ENCODE data around the gene AHCYL1. TPM values are rescaled to one million over a fixed set of nuclear protein-coding genes. Genes with fewer than 3 reads are reported as not detected.

AHCYL1 gene
- total and polyA plus RNA-seq, 8 donors, result 29.8 to 85.5 (median 50.1) TPM

- Histone ChIP-seq H3K27me3 (no peaks in the 10 kb centered on the region), H3K9me3 (no peaks in the 10 kb centered on the region), H3K27ac (no peak overlapping the region), H3K36me3 (peaks cover 0 to 68% (median 26%) of the 10 kb centered on the region in 3 donors), H3K4me1 (no peaks in the 10 kb centered on the region), H3K4me3 (no peak overlapping the region)
- ATAC-seq, result no peak
- FAIRE-seq, result no peak
- no peak for DNase-seq
- intact Hi-C loops (cut with DNase I), result loop anchor here (5.0 to 10.0 kb wide), 3 partner anchors 47 to 52 kb away; no protein-coding TSS in a partner anchor
- 89 to 90% methylated on average over 5 of the region's 5 CpGs for WGBS, 2 donors
- TF ChIP-seq CTCF (IDR thresholded peaks at IDR 0.05), result no peak
Measured at GRCh38 chr1:110055493-110056284, 71.1 kb downstream of the AHCYL1 start.

GRCh38 chr1:110056285-110056683 lies 71.7 kb downstream of the AHCYL1 start:
- H3K36me3 ChIP-seq, result peaks cover 0 to 62% (median 24%) of the 10 kb centered on the region in 3 donors
- H3K27ac ChIP-seq, result no peak overlapping the region
- DNase-seq (no peak), FAIRE-seq (no peak), ATAC-seq (no peak)
- no peaks in the 10 kb centered on the region for H3K4me1 ChIP-seq
- H3K9me3 ChIP-seq, result no peaks in the 10 kb centered on the region
- no peak overlapping the region for H3K4me3 ChIP-seq
- TF ChIP-seq CTCF (IDR thresholded peaks at IDR 0.05), result no peak
- 90 to 91% methylated on average over 4 of the region's 4 CpGs for WGBS, 2 donors
- H3K27me3 ChIP-seq, result no peaks in the 10 kb centered on the region
- intact Hi-C loops (cut with DNase I), result loop anchor here (5.0 to 10.0 kb wide), 3 partner anchors 46 to 51 kb away; no protein-coding TSS in a partner anchor

- no peak overlapping the region for H3K27ac ChIP-seq
- no peaks in the 10 kb centered on the region for H3K27me3 ChIP-seq
- no peak for FAIRE-seq
- TF ChIP-seq CTCF (IDR thresholded peaks at IDR 0.05), result no peak
- no peak overlapping the region for H3K4me3 ChIP-seq
- no peak for ATAC-seq
- peaks cover 0 to 57% (median 24%) of the 10 kb centered on the region in 3 donors for H3K36me3 ChIP-seq
- intact Hi-C loops (cut with DNase I), result loop anchor here (5.0 to 10.0 kb wide), 3 partner anchors 46 to 51 kb away; no protein-coding TSS in a partner anchor
- DNase-seq, result no peak
- no peaks in the 10 kb centered on the region for H3K4me1 ChIP-seq
- no peaks in the 10 kb centered on the region for H3K9me3 ChIP-seq
- 83 to 84% methylated on average over 3 of the region's 3 CpGs for WGBS, 2 donors
Measured at GRCh38 chr1:110056776-110057175, 72.2 kb downstream of the AHCYL1 start.

- H3K27me3 ChIP-seq, result no peaks in the 10 kb centered on the region
- FAIRE-seq (no peak), ATAC-seq (no peak), DNase-seq (no peak)
- H3K4me1 ChIP-seq, result no peaks in the 10 kb centered on the region
- no peak overlapping the region for H3K27ac ChIP-seq
- 79 to 89% methylated on average over 7 of the region's 7 CpGs for WGBS, 2 donors
- no peak overlapping the region for H3K4me3 ChIP-seq
- no peaks in the 10 kb centered on the region for H3K9me3 ChIP-seq
- no peak for TF ChIP-seq CTCF (IDR thresholded peaks at IDR 0.05)
- intact Hi-C loops (cut with DNase I), result loop anchor here (5.0 to 10.0 kb wide), 3 partner anchors 44 to 49 kb away; no protein-coding TSS in a partner anchor
- H3K36me3 ChIP-seq, result peaks cover 0 to 49% (median 18%) of the 10 kb centered on the region in 3 donors
Measured at GRCh38 chr1:110057963-110058518, 73.5 kb downstream of the AHCYL1 start.
